H1 (cell line): ENCODE results near the gene WDR35. TPM values are rescaled to one million over a fixed set of nuclear protein-coding genes. Genes with fewer than 3 reads are reported as not detected.

ENCODE experiments used
- BACH1 ChIP-seq: IDR thresholded peaks from 2 replicates; pipeline ENCODE4 v1.6.1; 2012; ENCODE audit warnings: low read length, improper control_type of control experiment
- CTBP2 ChIP-seq: IDR thresholded peaks from 2 replicates; pipeline ENCODE4 v1.7.0; 2011; ENCODE audit warnings: borderline replicate concordance, mild to moderate bottlenecking, moderate library complexity, mixed read lengths, low read length; ENCODE audit not compliant: insufficient read depth, insufficient read length
- GTF2F1 ChIP-seq: IDR thresholded peaks from 2 replicates; pipeline ENCODE4 v1.6.1; 2012; ENCODE audit warnings: low read depth, low read length, improper control_type of control experiment, borderline replicate concordance
- SIN3A ChIP-seq, 2 experiments: IDR thresholded peaks in 1 of 2; conservative IDR thresholded peaks in 1 of 2; 2 replicates each; pipeline ENCODE4 v1.6.1; 2011 to 2012; ENCODE audit warnings: low read length in 2 of 2, improper control_type of control experiment in 1 of 2, low read depth in 1 of 2, mild to moderate bottlenecking in 1 of 2
- ZNF274 ChIP-seq: IDR thresholded peaks from 2 replicates; pipeline ENCODE4 v1.7.0; 2012; ENCODE audit warnings: low read length, borderline replicate concordance; ENCODE audit errors: extremely low read depth
- polyA plus RNA-seq, 7 experiments: library from polyadenylated mRNA; depleted of rRNA in 3 of 7; stranded (reverse) in 5 of 7; unstranded in 2 of 7; fragments of >200 nt in 5 of 7; fragments of 200-250 nt in 2 of 7; gene quantifications; 1 replicate in 5 of 7; 2 replicates in 1 of 7; 4 replicates in 1 of 7; pipeline versions ENCODE4 v1.2.1 to v1.2.3, GENCODE V29; 2011 to 2013; ENCODE audit warnings: missing spikeins in 2 of 7, mixed read lengths in 2 of 7
- total RNA-seq: library from RNA; stranded (reverse); fragmentation: NEBNext Ultra II Directional; extraction: Animal tissue kit (Norgen Biotek cat#: 25700); gene quantifications from 2 replicates; pipeline ENCODE4 v1.2.1, GENCODE V29; 2021

Gene WDR35
- total and polyA plus RNA-seq, 2 of the 8 experiments (the other 6 are each of a cell fraction or from before 2014, with no cell fraction given) = 9.0 to 25.5 TPM

DNA sequence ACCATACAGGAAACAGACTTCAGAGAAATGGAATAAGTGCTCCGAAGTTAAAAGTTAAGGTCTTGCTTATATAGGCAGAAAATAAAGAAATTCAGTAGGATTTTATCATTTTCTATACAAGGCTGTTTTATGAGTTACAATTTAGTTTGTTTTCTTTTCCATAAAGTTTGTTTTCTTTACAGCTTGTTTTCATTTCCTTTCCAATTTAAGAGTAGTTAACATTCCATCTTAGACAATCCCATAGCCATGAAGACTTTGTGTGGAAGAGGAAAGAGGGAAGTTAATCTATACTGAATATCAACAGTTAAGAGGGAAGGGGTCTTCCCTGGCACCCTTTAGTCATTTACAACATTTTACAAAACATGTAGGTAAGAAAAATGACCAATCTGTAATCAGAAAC lies 114.6 kb downstream of the WDR35 start (continued):
- TF ChIP-seq CTBP2 = no peak
- TF ChIP-seq SIN3A (conservative IDR thresholded peaks at IDR 0.05 in 1 of 2, IDR thresholded peaks at IDR 0.05 in 1 of 2; ENCODE audit: low read depth in 1 of 2, low read length in 2 of 2) = no peak
- TF ChIP-seq ZNF274 = no peak
- no peak for TF ChIP-seq BACH1
- TF ChIP-seq GTF2F1 = no peak
